Measurements from ENCODE around the gene RUNX2.

Gene RUNX2

DNA sequence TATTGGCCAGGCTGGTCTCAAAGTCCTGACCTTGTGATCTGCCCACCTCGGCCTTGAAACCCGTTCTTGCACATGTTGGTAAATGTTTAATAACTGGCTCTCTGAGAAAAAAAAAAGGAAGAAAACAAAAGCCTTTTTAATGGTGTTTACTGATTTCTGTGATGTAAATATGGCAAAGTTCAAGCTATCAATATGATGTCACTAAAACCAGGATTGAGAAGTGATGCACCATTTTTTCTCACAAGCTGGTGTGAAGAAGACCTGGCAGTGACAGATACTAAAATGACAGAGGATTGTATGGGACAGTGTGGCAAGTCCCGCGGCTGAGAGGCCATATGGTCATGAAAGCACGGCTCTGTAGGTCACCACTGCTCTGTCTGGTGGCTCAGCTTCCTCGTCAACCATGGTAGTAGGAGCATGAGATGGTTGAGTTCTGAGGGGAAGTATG lies 245.9 kb downstream of the RUNX2 start:
- H3K4me1 ChIP-seq (ENCODE audit: control insufficient read depth, insufficient read depth, low read length): peaks cover 3% of the 10 kb centered on the region; the same call in 1 of the 2 replicates
- H3K27ac ChIP-seq (ENCODE audit: extremely low read depth, low read depth, low read length): no peak overlapping the region
- no peak for TF ChIP-seq ZNF610 (tag by site-specific recombination; IDR thresholded peaks at IDR 0.05; ENCODE audit: borderline replicate concordance)
- TF ChIP-seq ZFP69B (tag by site-specific recombination; IDR thresholded peaks at IDR 0.05): no peak
- no peak for TF ChIP-seq ZFP37 (tag by site-specific recombination; IDR thresholded peaks at IDR 0.05)
- no peak for TF ChIP-seq ZNF350 (tag by site-specific recombination; IDR thresholded peaks at IDR 0.05)
- TF ChIP-seq ZNF544 (tag by site-specific recombination; IDR thresholded peaks at IDR 0.05): no peak
- H3K4me3 ChIP-seq (ENCODE audit: low read depth, low read length): no peak overlapping the region
- no peaks in the 10 kb centered on the region for H3K9me3 ChIP-seq (ENCODE audit: control insufficient read depth, insufficient read depth, low read depth, low read length)
- ChIA-PET CTCF (interaction anchor here (0.6 kb wide), 1 partner anchor 852 kb away, joined by 3 read pairs; no protein-coding TSS in a partner anchor), POLR2A (no interaction called here)
- no peaks in the 10 kb centered on the region for H3K36me3 ChIP-seq (ENCODE audit: control insufficient read depth in 2 of 2, insufficient read depth in 1 of 2, low read length in 2 of 2)

DNA sequence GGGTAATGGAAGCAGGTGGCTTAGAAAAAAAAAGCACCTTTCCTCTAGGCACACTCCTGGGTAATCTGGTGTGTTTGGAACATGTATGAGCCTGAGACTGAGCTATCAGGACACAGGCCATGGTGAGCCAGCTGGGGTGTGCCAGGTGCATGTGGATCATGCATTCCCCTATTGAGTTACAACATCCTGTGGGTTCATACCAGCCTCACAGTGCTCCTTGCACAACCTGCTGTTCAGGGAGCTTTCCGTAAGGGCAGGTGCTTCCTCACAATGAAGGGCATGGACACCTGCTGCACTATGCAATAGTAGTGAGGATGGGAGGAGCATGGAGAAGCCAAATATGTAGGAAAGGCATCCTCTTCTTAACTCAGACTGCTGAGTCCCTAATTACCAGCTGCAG lies 246.8 kb downstream of the RUNX2 start:
- H3K9me3 ChIP-seq (ENCODE audit: control insufficient read depth, insufficient read depth, low read depth, low read length): no peaks in the 10 kb centered on the region
- H3K4me1 ChIP-seq (ENCODE audit: control insufficient read depth, insufficient read depth, low read length): peaks cover 3% of the 10 kb centered on the region; the same call in 1 of the 2 replicates
- H3K27ac ChIP-seq (ENCODE audit: extremely low read depth, low read depth, low read length): no peak overlapping the region
- H3K4me3 ChIP-seq (ENCODE audit: low read depth, low read length): no peak overlapping the region
- CTCF ChIA-PET: no interaction called here
- no peaks in the 10 kb centered on the region for H3K36me3 ChIP-seq (ENCODE audit: control insufficient read depth in 2 of 2, insufficient read depth in 1 of 2, low read length in 2 of 2)
- POLR2A ChIA-PET: no interaction called here
- TF ChIP-seq, protein P1, sequence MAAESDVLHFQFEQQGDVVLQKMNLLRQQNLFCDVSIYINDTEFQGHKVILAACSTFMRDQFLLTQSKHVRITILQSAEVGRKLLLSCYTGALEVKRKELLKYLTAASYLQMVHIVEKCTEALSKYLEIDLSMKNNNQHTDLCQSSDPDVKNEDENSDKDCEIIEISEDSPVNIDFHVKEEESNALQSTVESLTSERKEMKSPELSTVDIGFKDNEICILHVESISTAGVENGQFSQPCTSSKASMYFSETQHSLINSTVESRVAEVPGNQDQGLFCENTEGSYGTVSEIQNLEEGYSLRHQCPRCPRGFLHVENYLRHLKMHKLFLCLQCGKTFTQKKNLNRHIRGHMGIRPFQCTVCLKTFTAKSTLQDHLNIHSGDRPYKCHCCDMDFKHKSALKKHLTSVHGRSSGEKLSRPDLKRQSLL (tag by site-specific recombination; IDR thresholded peaks at IDR 0.05): no peak
- TF ChIP-seq ZNF621 (tag by site-specific recombination; IDR thresholded peaks at IDR 0.05): no peak
- no peak for TF ChIP-seq ZNF24 (tag by site-specific recombination; IDR thresholded peaks at IDR 0.05)
- TF ChIP-seq GLI2 (tag by site-specific recombination; IDR thresholded peaks at IDR 0.05; ENCODE audit: borderline replicate concordance, low read depth): no peak
- no peak for TF ChIP-seq ZNF433 (tag by site-specific recombination; IDR thresholded peaks at IDR 0.05; ENCODE audit: low read depth)
- TF ChIP-seq ZBTB48 (tag by site-specific recombination; IDR thresholded peaks at IDR 0.05): no peak
- TF ChIP-seq HOXD13 (CRISPR knock-in tag; IDR thresholded peaks at IDR 0.05; ENCODE audit: borderline replicate concordance): no peak
- TF ChIP-seq, protein P2, sequence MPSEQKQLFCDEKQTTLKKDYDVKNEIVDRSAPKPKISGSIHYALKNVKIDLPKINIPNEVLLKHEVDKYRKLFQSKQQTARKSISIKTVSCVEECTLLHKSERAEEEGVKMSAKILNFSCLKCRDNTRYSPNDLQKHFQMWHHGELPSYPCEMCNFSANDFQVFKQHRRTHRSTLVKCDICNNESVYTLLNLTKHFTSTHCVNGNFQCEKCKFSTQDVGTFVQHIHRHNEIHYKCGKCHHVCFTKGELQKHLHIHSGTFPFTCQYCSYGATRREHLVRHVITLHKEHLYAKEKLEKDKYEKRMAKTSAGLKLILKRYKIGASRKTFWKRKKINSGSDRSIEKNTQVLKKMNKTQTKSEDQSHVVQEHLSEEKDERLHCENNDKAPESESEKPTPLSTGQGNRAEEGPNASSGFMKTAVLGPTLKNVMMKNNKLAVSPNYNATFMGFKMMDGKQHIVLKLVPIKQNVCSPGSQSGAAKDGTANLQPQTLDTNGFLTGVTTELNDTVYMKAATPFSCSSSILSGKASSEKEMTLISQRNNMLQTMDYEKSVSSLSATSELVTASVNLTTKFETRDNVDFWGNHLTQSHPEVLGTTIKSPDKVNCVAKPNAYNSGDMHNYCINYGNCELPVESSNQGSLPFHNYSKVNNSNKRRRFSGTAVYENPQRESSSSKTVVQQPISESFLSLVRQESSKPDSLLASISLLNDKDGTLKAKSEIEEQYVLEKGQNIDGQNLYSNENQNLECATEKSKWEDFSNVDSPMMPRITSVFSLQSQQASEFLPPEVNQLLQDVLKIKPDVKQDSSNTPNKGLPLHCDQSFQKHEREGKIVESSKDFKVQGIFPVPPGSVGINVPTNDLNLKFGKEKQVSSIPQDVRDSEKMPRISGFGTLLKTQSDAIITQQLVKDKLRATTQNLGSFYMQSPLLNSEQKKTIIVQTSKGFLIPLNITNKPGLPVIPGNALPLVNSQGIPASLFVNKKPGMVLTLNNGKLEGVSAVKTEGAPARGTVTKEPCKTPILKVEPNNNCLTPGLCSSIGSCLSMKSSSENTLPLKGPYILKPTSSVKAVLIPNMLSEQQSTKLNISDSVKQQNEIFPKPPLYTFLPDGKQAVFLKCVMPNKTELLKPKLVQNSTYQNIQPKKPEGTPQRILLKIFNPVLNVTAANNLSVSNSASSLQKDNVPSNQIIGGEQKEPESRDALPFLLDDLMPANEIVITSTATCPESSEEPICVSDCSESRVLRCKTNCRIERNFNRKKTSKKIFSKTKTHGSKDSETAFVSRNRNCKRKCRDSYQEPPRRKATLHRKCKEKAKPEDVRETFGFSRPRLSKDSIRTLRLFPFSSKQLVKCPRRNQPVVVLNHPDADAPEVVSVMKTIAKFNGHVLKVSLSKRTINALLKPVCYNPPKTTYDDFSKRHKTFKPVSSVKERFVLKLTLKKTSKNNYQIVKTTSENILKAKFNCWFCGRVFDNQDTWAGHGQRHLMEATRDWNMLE (tag by site-specific recombination; conservative IDR thresholded peaks at IDR 0.05; ENCODE audit: low read depth): no peak
- TF ChIP-seq, protein P3, sequence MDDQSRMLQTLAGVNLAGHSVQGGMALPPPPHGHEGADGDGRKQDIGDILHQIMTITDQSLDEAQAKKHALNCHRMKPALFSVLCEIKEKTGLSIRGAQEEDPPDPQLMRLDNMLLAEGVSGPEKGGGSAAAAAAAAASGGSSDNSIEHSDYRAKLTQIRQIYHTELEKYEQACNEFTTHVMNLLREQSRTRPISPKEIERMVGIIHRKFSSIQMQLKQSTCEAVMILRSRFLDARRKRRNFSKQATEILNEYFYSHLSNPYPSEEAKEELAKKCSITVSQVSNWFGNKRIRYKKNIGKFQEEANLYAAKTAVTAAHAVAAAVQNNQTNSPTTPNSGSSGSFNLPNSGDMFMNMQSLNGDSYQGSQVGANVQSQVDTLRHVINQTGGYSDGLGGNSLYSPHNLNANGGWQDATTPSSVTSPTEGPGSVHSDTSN (CRISPR knock-in tag; IDR thresholded peaks at IDR 0.05): no peak
- TF ChIP-seq ZFP3 (tag by site-specific recombination; IDR thresholded peaks at IDR 0.05; ENCODE audit: low read depth): no peak
- TF ChIP-seq, protein P4, sequence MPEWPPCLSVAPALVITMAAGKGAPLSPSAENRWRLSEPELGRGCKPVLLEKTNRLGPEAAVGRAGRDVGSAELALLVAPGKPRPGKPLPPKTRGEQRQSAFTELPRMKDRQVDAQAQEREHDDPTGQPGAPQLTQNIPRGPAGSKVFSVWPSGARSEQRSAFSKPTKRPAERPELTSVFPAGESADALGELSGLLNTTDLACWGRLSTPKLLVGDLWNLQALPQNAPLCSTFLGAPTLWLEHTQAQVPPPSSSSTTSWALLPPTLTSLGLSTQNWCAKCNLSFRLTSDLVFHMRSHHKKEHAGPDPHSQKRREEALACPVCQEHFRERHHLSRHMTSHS (tag by site-specific recombination; IDR thresholded peaks at IDR 0.05): no peak
